SK-N-SH treated with all-trans-retinoic acid at 6 μM for 48 hours (cell line): Measurements from ENCODE around the gene UGT2B7.

Experiments
- ATAC-seq: fragments of 200-7000 bp; cut with Tn5 transposase; 3 replicates; pipeline ENCODE4 v1.9.1; 2020; ENCODE audit warnings: mild to moderate bottlenecking, moderate library complexity
- ARNTL ChIP-seq: fragments of 450-650 bp; formaldehyde crosslinking; IDR thresholded peaks from 2 replicates; pipeline ENCODE4 v1.5.0; 2020; ENCODE audit warnings: low read depth, mild to moderate bottlenecking, moderate library complexity, borderline replicate concordance
- BACH2 ChIP-seq: fragments of 250-450 bp; sonication (Bioruptor Pico); IDR thresholded peaks from 2 replicates; pipeline ENCODE4 v1.9.0; 2021; ENCODE audit warnings: mild to moderate bottlenecking, borderline replicate concordance
- CSDC2 ChIP-seq: fragments of 250-450 bp; sonication (Bioruptor Pico); IDR thresholded peaks from 2 replicates; pipeline ENCODE4 v1.5.0; 2020; ENCODE audit warnings: mild to moderate bottlenecking, moderate library complexity
- CSRNP3 ChIP-seq: fragments of 250-450 bp; sonication (Bioruptor Pico); IDR thresholded peaks from 2 replicates; pipeline ENCODE4 v1.5.1; 2021; ENCODE audit warnings: mild to moderate bottlenecking, moderate library complexity
- ESRRG ChIP-seq: fragments of 250-450 bp; sonication (Bioruptor Pico); IDR thresholded peaks from 2 replicates; pipeline ENCODE4 v1.6.1; 2021; ENCODE audit warnings: mild to moderate bottlenecking
- GLIS3 ChIP-seq: fragments of 250-450 bp; sonication (Bioruptor Pico); IDR thresholded peaks from 2 replicates; pipeline ENCODE4 v1.5.0; 2020; ENCODE audit warnings: mild to moderate bottlenecking, moderate library complexity
- ISL1 ChIP-seq: fragments of 250-450 bp; sonication (Bioruptor Pico); IDR thresholded peaks from 2 replicates; pipeline ENCODE4 v2.1.2; 2022; ENCODE audit warnings: mild to moderate bottlenecking, moderate library complexity
- PATZ1 ChIP-seq: fragments of 250-450 bp; sonication (Bioruptor Pico); IDR thresholded peaks from 2 replicates; pipeline ENCODE4 v1.8.0; 2020; ENCODE audit warnings: mild to moderate bottlenecking, moderate library complexity, borderline replicate concordance
- POU6F1 ChIP-seq: fragments of 250-450 bp; sonication (Bioruptor Pico); IDR thresholded peaks from 2 replicates; pipeline ENCODE4 v1.8.0; 2021; ENCODE audit warnings: low read depth, mild to moderate bottlenecking, moderate library complexity, borderline replicate concordance
- PPARA ChIP-seq: fragments of 250-450 bp; sonication (Bioruptor Pico); IDR thresholded peaks from 2 replicates; pipeline ENCODE4 v1.5.0; 2020; ENCODE audit warnings: mild to moderate bottlenecking, borderline replicate concordance
- RARB ChIP-seq: fragments of 250-450 bp; sonication (Bioruptor Pico); IDR thresholded peaks from 2 replicates; pipeline ENCODE4 v1.8.0; 2021; ENCODE audit warnings: mild to moderate bottlenecking, moderate library complexity
- SNAI2 ChIP-seq: fragments of 250-450 bp; sonication (Bioruptor Pico); IDR thresholded peaks from 2 replicates; pipeline ENCODE4 v1.5.0; 2020; ENCODE audit warnings: mild to moderate bottlenecking, moderate library complexity
- TCF4 ChIP-seq: fragments of 250-450 bp; sonication (Bioruptor Pico); IDR thresholded peaks from 2 replicates; pipeline ENCODE4 v1.8.0; 2021; ENCODE audit warnings: mild to moderate bottlenecking, moderate library complexity, borderline replicate concordance
- TOX ChIP-seq: fragments of 250-450 bp; sonication (Bioruptor Pico); IDR thresholded peaks from 2 replicates; pipeline ENCODE4 v1.8.0; 2021; ENCODE audit warnings: mild to moderate bottlenecking, moderate library complexity, borderline replicate concordance
- TSHZ2 ChIP-seq: fragments of 250-450 bp; sonication (Bioruptor Pico); IDR thresholded peaks from 2 replicates; pipeline ENCODE4 v1.5.0; 2020; ENCODE audit warnings: mild to moderate bottlenecking, moderate library complexity
- ZC3H10 ChIP-seq: fragments of 250-450 bp; sonication (Bioruptor Pico); IDR thresholded peaks from 2 replicates; pipeline ENCODE4 v1.5.1; 2021; ENCODE audit warnings: mild to moderate bottlenecking, moderate library complexity
- ZFP3 ChIP-seq: fragments of 250-450 bp; sonication (Bioruptor Pico); IDR thresholded peaks from 2 replicates; pipeline ENCODE4 v1.5.0; 2020; ENCODE audit warnings: mild to moderate bottlenecking, moderate library complexity
- ZFP30 ChIP-seq: fragments of 450-650 bp; formaldehyde crosslinking; IDR thresholded peaks from 2 replicates; pipeline ENCODE4 v1.5.0; 2022; ENCODE audit warnings: mild to moderate bottlenecking, moderate library complexity
- ZNF565 ChIP-seq: fragments of 450-650 bp; formaldehyde crosslinking; conservative IDR thresholded peaks from 2 replicates; pipeline ENCODE4 v1.5.0; 2020; ENCODE audit warnings: low read depth, mild to moderate bottlenecking, moderate library complexity
- ZNF70 ChIP-seq: fragments of 450-650 bp; formaldehyde crosslinking; IDR thresholded peaks from 2 replicates; pipeline ENCODE4 v1.5.0; 2020; ENCODE audit warnings: mild to moderate bottlenecking, moderate library complexity
- ZNF8 ChIP-seq: fragments of 450-650 bp; formaldehyde crosslinking; IDR thresholded peaks from 2 replicates; pipeline ENCODE4 v1.5.0; 2020; ENCODE audit warnings: mild to moderate bottlenecking, moderate library complexity

The UGT2B7 gene

GRCh38 chr4:69116645-69117321 lies 20.5 kb downstream of the UGT2B7 start:
- ATAC-seq: no peak
- TF ChIP-seq TOX (CRISPR knock-in tag): no peak
- TF ChIP-seq TCF4: no peak
- no peak for TF ChIP-seq ISL1 (CRISPR knock-in tag)
- no peak for TF ChIP-seq BACH2 (CRISPR knock-in tag)
- TF ChIP-seq ARNTL (CRISPR knock-in tag): no peak
- TF ChIP-seq, all 23 proteins: peak for 0

- no peak for TF ChIP-seq SNAI2 (CRISPR knock-in tag)
- no peak for TF ChIP-seq PPARA (CRISPR knock-in tag)
- TF ChIP-seq, all 23 proteins: peak for 0
- no peak for ATAC-seq
Measured at GRCh38 chr4:69120870-69121269, 24.6 kb downstream of the UGT2B7 start.

- ATAC-seq: no peak
- no peak for TF ChIP-seq GLIS3
- no peak for TF ChIP-seq ZNF70
- no peak for TF ChIP-seq ZNF565 (CRISPR knock-in tag)
- TF ChIP-seq ZNF8 (CRISPR knock-in tag): no peak
- no peak for TF ChIP-seq TCF4
- TF ChIP-seq, all 23 proteins: peak for 0
Measured at GRCh38 chr4:69122476-69122875, 26.2 kb downstream of the UGT2B7 start.

- no peak for ATAC-seq
- TF ChIP-seq CSDC2 (CRISPR knock-in tag): no peak
- TF ChIP-seq TSHZ2: no peak
- no peak for TF ChIP-seq ISL1 (CRISPR knock-in tag)
- TF ChIP-seq GLIS3: no peak
- TF ChIP-seq ARNTL (CRISPR knock-in tag): no peak
- no peak for TF ChIP-seq TCF4
- no peak for TF ChIP-seq RARB (CRISPR knock-in tag)
- TF ChIP-seq PATZ1: no peak
- no peak for TF ChIP-seq SNAI2 (CRISPR knock-in tag)
- TF ChIP-seq ZFP30 (CRISPR knock-in tag): no peak
- no peak for TF ChIP-seq BACH2 (CRISPR knock-in tag)
- TF ChIP-seq ZNF8 (CRISPR knock-in tag): no peak
- no peak for TF ChIP-seq ZC3H10
- no peak for TF ChIP-seq TOX (CRISPR knock-in tag)
- no peak for TF ChIP-seq ESRRG (CRISPR knock-in tag)
- no peak for TF ChIP-seq POU6F1 (CRISPR knock-in tag)
- TF ChIP-seq ZFP3 (CRISPR knock-in tag): no peak
- TF ChIP-seq CSRNP3 (CRISPR knock-in tag): no peak
- TF ChIP-seq, all 23 proteins: peak for 0
Measured at GRCh38 chr4:69124941-69125340, 28.7 kb downstream of the UGT2B7 start.
